GM18517 (cell line): Measurements from ENCODE around the gene UBL7.
"Not testable (repeated sequence)": the region's sequence is repeated elsewhere in the genome, so short reads cannot be mapped to it uniquely, and the experiment has no call there.

Experiments
- ATAC-seq: cut with Tn5 transposase; IDR thresholded peaks from one replicate; pipeline ENCODE4 v1.9.1; 2021; ENCODE audit warnings: mild to moderate bottlenecking, moderate library complexity; ENCODE audit not compliant: unreplicated experiment

Gene UBL7

GRCh38 chr15:74464216-74464615 is 3.3 kb upstream of the UBL7 start:
- ATAC-seq: no peak

DNA sequence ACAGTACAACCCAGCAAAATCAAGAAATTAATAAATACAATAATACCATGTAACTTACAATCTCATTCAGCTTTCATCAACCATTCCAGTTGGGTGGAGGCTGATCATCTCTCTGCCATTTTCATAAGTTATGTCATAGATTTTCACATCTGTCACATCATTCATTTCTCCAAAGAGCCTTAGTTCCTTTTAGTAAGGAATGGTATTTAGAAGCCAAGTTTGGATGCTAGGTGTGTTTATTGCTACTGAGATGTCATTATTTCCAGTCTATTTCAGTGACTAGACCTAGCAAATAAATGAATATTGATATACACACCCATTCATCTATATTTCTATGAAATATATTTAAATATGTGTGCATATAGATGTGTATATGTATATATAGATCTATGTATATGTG is 2.7 kb upstream of the UBL7 start:
- ATAC-seq: no peak

GRCh38 chr15:74461847-74462511 is 1.0 kb upstream of the UBL7 start:
- ATAC-seq: no peak

GRCh38 chr15:74460298-74460697 is 662 bp downstream of the UBL7 start:
- no peak for ATAC-seq

GRCh38 chr15:74459798-74460197 is 1.2 kb downstream of the UBL7 start:
- not testable (repeated sequence) for ATAC-seq

GRCh38 chr15:74458473-74458872 is 2.5 kb downstream of the UBL7 start:
- no peak for ATAC-seq

DNA sequence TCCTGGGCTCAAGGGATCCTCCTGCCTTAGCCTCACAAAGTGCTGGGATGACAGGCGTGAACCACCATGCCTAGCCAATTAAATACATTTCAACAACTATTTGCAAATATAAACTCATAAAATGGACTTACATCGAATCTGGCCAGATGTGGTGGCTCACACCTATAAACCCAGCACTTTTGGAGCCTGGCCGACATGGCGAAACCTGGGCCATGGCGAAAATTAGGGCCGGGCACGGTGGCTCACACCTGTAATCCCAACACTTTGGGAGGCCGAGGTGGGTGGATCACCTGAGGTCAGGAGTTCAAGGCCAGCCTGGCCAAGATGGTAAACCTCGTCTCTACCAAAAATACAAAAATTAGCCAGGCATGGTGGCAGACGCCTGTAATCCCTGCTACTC is 3.9 kb downstream of the UBL7 start:
- not testable (repeated sequence) for ATAC-seq

DNA sequence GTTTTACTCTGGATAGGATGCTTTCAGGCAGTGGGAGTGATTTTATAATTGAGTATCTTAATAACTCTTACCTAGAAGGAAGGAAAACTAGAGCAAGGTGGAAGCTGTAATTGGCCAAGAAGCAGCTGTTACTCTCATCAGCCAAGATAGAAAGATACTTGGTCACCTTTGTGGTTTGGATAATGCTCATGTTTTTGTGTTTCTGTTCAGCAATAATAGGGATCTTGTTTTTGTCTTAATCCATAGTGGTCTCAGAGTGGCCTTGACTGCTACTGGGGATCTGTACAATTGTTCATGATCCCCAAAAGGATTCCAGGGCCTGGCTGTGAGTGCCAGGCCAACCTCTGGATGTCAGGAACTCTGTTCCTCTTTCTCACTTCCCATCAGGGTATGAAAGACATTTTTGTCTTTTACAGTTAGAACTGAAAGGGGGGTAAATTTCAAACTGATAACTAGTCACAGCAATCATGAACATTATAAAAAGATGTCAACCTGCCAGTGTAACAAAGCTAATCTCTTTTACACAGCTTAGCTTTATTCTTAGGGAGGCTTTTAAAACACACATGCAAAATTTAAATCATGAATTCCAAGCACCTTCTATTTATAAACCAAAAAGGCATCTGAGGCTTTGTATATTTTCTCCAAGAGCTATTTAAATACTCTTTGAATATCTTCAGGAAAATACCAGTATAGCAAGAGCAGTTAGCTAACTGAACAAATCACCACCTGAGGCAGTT is 6.0 kb downstream of the UBL7 start:
- ATAC-seq: no peak

GRCh38 chr15:74453925-74454763 is 6.8 kb downstream of the UBL7 start:
- ATAC-seq: no peak

DNA sequence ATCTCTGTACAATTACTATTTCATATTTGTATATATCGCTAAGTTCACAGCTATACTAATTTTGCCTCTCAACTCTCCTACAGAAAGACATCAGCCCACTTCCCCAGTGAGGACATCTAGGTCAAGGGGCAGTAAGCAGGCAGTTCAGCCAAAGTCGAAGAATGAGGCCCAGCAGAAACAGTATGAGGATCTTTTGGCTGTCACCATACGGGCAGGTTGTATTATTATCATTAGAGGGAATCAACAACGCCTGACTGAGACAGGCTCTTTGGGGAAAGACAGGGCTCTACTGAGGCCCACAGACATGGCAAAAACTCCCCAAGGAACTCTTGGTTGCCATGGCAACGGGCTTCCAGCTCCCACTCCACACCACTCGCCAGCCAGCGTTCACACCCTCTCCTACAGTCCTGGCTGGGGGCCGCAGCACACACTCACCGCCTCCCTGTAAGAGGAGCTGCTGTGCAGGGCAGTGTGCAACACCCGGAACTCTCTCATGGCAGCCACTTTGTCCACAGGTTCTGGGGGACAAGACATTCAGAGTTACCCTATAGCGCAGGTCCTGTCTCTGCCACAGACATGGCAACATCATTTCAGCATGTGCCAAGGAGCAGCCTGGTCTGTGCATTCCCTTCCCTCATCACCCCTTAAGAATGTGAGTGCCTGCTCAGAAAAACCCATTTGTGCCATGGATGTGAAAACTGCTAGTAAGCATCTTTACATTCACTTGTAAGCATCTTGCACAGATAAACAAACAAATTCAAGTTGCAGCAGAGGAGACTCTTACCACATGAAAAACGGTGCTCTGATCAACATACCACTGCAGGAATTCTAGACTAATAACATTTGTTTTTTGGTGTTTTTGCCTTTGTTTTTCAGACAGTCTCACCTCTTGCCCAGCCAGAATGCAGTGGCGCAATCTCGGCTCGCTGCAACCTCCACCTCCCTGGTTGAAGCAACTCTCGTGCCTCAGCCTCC is 8.8 kb downstream of the UBL7 start:
- no peak for ATAC-seq

DNA sequence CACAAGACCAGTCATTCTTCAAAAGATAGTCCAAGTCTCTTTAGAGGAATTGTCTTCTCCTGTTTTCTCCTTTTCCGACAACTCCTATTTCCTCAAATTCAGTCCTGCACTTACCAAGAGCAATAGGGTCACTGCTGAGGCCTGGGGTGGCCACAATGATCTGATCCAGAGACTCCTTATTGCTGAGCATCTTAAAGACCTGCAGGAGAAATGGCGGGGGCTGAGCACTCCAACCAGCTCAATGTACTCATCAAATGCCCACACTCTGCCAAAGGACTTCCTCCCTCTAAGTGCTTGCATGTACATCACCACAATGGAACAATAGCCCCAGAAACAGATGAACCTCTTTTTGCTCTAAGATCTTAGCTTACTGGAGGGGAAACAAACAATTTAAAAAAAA is 9.6 kb downstream of the UBL7 start:
- ATAC-seq: no peak

GRCh38 chr15:74449643-74450205 is 11.2 kb downstream of the UBL7 start:
- ATAC-seq: no peak

DNA sequence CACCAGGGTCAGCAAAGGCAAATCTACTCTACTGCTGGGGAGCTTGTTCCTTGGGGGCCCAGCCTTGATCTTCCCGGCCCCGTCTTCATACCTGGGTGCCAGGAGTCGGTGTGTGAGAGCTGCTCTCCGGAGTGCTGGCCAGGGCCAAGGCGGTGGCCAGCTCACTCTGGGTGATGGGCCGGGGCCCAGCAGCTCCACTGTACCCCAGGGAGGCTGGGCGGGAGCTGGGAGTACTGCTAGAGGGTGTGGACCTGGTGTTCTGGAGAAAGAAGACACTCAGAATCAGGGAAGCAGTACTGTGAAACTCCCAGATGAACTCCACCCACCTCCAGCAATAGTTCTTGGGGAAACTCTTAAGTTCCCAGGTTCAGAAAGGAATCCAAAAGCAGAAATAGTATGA is 11.9 kb downstream of the UBL7 start:
- no peak for ATAC-seq

- ATAC-seq: no peak
Observed at GRCh38 chr15:74445816-74446763, 14.9 kb downstream of the UBL7 start.

DNA sequence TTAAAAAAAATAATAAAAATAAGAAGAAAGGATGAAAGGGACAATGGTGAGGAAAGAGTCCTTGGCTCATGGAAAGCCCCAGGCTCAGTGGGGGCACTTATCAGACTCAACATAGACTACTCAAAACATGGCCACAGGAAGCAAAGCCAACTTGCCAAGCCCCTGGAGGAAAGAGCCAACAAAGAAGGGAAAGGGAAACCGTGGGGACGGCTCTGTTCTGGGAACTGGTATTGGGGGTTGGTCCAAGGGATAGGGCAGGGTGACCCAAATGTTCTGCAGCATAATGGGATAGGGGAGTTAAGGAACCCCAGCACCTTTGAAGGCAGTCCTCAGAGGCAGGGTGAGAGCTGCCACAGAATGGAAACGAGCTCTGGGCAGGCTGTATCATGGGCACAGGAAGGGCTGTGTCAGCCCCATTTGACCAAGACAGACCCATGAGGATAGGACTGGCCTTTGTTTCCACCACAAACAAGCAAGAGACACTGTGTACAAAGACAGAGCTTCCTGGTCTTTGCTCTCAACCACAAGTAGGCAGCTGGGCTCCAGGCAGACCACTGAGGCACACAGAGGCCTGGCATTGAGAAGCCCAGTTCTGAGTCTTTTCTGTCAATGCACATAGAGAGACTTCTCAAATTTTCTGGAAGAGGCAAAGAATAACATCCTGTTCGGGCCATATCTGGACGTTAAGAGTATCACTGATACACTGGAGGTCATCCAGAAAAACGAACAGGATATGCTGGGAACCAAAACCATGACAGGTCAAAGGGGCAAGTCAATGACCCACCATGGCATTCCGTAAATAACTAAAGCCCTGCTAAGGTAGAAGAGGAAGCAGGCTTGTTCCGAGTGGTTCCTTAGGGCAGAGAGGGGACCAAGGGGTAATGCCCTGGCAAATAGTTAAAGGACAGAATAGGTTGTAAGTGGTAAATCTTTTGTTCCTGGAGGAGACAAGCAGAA is 16.6 kb downstream of the UBL7 start:
- no peak for ATAC-seq

- no peak for ATAC-seq
Observed at GRCh38 chr15:74443100-74443909, 17.7 kb downstream of the UBL7 start.

- no peak for ATAC-seq
Observed at GRCh38 chr15:74442604-74443003, 18.4 kb downstream of the UBL7 start.
